Astrocyte (in vitro differentiated cells and primary cell): ENCODE results near the gene FRMD4A. TPM values are rescaled to one million over a fixed set of nuclear protein-coding genes. Genes with fewer than 3 reads are reported as not detected.

Source experiments
- DNase-seq: peaks from one replicate; pipeline ENCODE4 v3.0.0-alpha.2; 2010; ENCODE audit warnings: low read depth
- FAIRE-seq: peaks from 2 replicates; lab custom pipeline; 2011; peaks lifted over from hg19 to GRCh38; lab: Jason Lieb, UNC
- H2AFZ ChIP-seq: 2 replicates; pipeline ENCODE4 v1.6.0; 2012; ENCODE audit warnings: low read depth, low read length, inconsistent platforms
- H3K27ac ChIP-seq: 2 replicates; pipeline ENCODE4 v1.5.1; 2011; ENCODE audit warnings: low read depth, low read length, inconsistent platforms
- H3K27me3 ChIP-seq: 2 replicates; pipeline ENCODE4 v1.6.0; 2011; ENCODE audit warnings: low read length, inconsistent platforms; ENCODE audit not compliant: insufficient read depth
- H3K36me3 ChIP-seq: 2 replicates; pipeline ENCODE4 v1.5.1; 2011; ENCODE audit warnings: low read length, inconsistent platforms; ENCODE audit not compliant: insufficient read depth
- H3K4me1 ChIP-seq: 2 replicates; pipeline ENCODE4 v1.5.1; 2011; ENCODE audit warnings: low read length, inconsistent platforms; ENCODE audit not compliant: insufficient read depth
- H3K4me2 ChIP-seq: 2 replicates; pipeline ENCODE4 v1.6.0; 2012; ENCODE audit warnings: low read length, inconsistent platforms
- H3K4me3 ChIP-seq: 2 replicates; pipeline ENCODE4 v1.5.1; 2011; ENCODE audit warnings: low read depth, mild to moderate bottlenecking, low read length, inconsistent platforms; ENCODE audit not compliant: insufficient read depth
- H3K79me2 ChIP-seq: 2 replicates; pipeline ENCODE4 v1.6.0; 2012; ENCODE audit warnings: mild to moderate bottlenecking, low read length, inconsistent platforms; ENCODE audit not compliant: insufficient read depth
- H3K9ac ChIP-seq: 2 replicates; pipeline ENCODE4 v1.6.0; 2012; ENCODE audit warnings: mild to moderate bottlenecking, low read length, inconsistent platforms
- H3K9me3 ChIP-seq: 2 replicates; pipeline ENCODE4 v1.5.1; 2012; ENCODE audit warnings: low read depth, mild to moderate bottlenecking, low read length, inconsistent platforms; ENCODE audit not compliant: insufficient read depth
- H4K20me1 ChIP-seq: 2 replicates; pipeline ENCODE4 v1.6.0; 2012; ENCODE audit warnings: low read length, inconsistent platforms; ENCODE audit not compliant: insufficient read depth
- H3K27ac Mint-ChIP-seq: one replicate; pipeline ENCODE4 v1.8.0; 2021; ENCODE audit warnings: mild to moderate bottlenecking, mixed read lengths; ENCODE audit not compliant: unreplicated experiment
- H3K27me3 Mint-ChIP-seq: one replicate; pipeline ENCODE4 v1.8.0; 2021; ENCODE audit warnings: low read depth, mixed read lengths; ENCODE audit not compliant: unreplicated experiment
- H3K36me3 Mint-ChIP-seq: one replicate; pipeline ENCODE4 v1.8.0; 2021; ENCODE audit warnings: low read depth, mixed read lengths; ENCODE audit not compliant: unreplicated experiment
- H3K4me1 Mint-ChIP-seq: one replicate; pipeline ENCODE4 v1.8.0; 2021; ENCODE audit warnings: low read depth, mixed read lengths; ENCODE audit not compliant: unreplicated experiment
- H3K4me3 Mint-ChIP-seq: one replicate; pipeline ENCODE4 v1.8.0; 2021; ENCODE audit warnings: mild to moderate bottlenecking, moderate library complexity, mixed read lengths; ENCODE audit not compliant: unreplicated experiment
- H3K9me3 Mint-ChIP-seq: one replicate; pipeline ENCODE4 v1.8.0; 2021; ENCODE audit warnings: mild to moderate bottlenecking, mixed read lengths; ENCODE audit not compliant: unreplicated experiment
- EZH2 ChIP-seq: IDR thresholded peaks from 2 replicates; pipeline ENCODE4 v1.6.1; 2012; ENCODE audit warnings: mild to moderate bottlenecking, low read length, inconsistent platforms; ENCODE audit not compliant: insufficient read depth
- total RNA-seq: library from RNA; stranded (reverse); gene quantifications from 2 replicates; pipeline ENCODE4 v1.2.1, GENCODE V29; 2021
- TF ChIP-seq, protein P1 (sequence below): IDR thresholded peaks from 2 replicates; pipeline ENCODE4 v1.5.1; 2011; ENCODE audit warnings: low read depth, mild to moderate bottlenecking, inconsistent platforms, low read length, moderate library complexity; ENCODE audit not compliant: insufficient read depth

The FRMD4A gene
- total RNA-seq, 1 donor from 2014 or later, result 82.5 TPM

DNA sequence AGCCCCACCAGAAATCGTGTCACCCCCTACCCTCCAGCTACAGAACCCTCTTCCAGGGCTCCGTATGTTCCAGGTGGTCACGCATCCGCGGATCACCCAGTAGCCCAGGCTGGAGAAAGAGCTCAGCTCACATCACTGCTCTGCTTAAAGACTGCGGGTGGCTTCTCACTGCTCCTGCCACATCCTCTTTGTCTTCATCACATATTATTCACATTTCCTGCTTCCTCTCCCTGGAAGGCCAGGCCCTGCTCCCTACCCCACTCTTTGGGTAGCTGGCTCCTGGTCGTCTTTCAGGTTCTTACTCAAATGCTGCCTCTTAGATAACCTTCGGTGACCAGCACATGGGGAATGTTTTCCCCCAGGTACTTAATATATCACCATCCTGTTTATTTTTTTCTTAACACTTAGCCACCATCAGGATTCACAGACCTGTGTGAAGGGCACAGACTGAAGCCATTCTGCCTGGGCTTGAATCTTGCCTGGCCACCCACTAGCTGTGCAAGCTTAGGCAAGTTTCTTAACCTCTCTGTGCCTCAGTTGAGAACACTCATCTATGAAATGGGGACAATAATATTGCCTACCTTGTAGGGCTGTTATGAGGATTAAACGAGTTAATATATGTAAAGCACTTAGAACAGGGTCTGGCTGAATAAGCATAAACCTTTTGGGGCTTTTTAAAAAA is 436.2 kb downstream of the FRMD4A start:
- FAIRE-seq, result no peak
- no peak overlapping the region for H3K27ac Mint-ChIP-seq

DNA sequence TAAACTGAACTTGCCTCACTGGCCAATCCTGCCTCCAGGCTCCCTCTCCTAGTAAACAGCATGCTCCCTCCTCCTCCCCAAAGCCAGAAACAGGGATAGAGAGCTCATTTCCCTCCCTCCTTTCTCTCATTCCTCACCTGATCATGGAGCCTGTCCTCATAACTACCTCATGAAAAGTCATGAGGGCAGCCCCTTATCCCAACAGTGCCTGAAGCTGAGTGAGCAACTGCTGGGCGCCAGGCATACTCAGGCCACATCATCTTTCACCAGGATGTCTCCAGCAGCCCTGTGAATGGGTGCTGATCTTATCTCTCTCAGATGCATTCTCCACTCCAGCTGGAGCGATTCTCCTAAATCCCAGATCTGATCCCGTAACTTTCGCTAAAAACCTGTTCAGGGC is 436.8 kb downstream of the FRMD4A start:
- Histone ChIP-seq H3K27ac (peak overlapping the region; percentile 54), H2AFZ (peak overlapping the region; percentile 19), H3K9ac (peak overlapping the region; percentile 38), H3K79me2 (peaks cover 28% of the 10 kb centered on the region), H4K20me1 (peaks cover 5% of the 10 kb centered on the region), H3K36me3 (no peaks in the 10 kb centered on the region), H3K4me1 (peaks cover 33% of the 10 kb centered on the region), H3K27me3 (no peaks in the 10 kb centered on the region), H3K4me2 (peak overlapping the region; percentile 65), H3K4me3 (no peak overlapping the region), H3K9me3 (no peaks in the 10 kb centered on the region)
- TF ChIP-seq EZH2, result no peak
- Mint-ChIP-seq H3K9me3 (no peaks in the 10 kb centered on the region), H3K27ac (no peak overlapping the region), H3K4me1 (peaks cover 22% of the 10 kb centered on the region), H3K27me3 (no peaks in the 10 kb centered on the region), H3K4me3 (peak overlapping the region; percentile 51), H3K36me3 (peaks cover 3% of the 10 kb centered on the region)
- FAIRE-seq (no peak), DNase-seq (peak; percentile 64)

More for the DNA sequence above, 436.2 kb downstream of the FRMD4A start:
- Histone ChIP-seq H3K27ac (peak overlapping the region; percentile 54), H3K4me3 (no peak overlapping the region), H2AFZ (peak overlapping the region; percentile 8), H4K20me1 (no peaks in the 10 kb centered on the region), H3K4me2 (peak overlapping the region; percentile 65), H3K4me1 (peaks cover 27% of the 10 kb centered on the region), H3K9ac (peak overlapping the region; percentile 29), H3K79me2 (peaks cover 22% of the 10 kb centered on the region), H3K9me3 (peaks cover under 1% of the 10 kb centered on the region), H3K27me3 (no peaks in the 10 kb centered on the region), H3K36me3 (no peaks in the 10 kb centered on the region)
- DNase-seq, result peak; percentile 26
- Mint-ChIP-seq H3K4me1 (peaks cover 17% of the 10 kb centered on the region), H3K4me3 (no peak overlapping the region), H3K36me3 (peaks cover 3% of the 10 kb centered on the region), H3K27me3 (no peaks in the 10 kb centered on the region), H3K9me3 (no peaks in the 10 kb centered on the region)
- no peak for TF ChIP-seq EZH2
- TF ChIP-seq, protein P1, sequence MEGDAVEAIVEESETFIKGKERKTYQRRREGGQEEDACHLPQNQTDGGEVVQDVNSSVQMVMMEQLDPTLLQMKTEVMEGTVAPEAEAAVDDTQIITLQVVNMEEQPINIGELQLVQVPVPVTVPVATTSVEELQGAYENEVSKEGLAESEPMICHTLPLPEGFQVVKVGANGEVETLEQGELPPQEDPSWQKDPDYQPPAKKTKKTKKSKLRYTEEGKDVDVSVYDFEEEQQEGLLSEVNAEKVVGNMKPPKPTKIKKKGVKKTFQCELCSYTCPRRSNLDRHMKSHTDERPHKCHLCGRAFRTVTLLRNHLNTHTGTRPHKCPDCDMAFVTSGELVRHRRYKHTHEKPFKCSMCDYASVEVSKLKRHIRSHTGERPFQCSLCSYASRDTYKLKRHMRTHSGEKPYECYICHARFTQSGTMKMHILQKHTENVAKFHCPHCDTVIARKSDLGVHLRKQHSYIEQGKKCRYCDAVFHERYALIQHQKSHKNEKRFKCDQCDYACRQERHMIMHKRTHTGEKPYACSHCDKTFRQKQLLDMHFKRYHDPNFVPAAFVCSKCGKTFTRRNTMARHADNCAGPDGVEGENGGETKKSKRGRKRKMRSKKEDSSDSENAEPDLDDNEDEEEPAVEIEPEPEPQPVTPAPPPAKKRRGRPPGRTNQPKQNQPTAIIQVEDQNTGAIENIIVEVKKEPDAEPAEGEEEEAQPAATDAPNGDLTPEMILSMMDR, result no peak

DNA sequence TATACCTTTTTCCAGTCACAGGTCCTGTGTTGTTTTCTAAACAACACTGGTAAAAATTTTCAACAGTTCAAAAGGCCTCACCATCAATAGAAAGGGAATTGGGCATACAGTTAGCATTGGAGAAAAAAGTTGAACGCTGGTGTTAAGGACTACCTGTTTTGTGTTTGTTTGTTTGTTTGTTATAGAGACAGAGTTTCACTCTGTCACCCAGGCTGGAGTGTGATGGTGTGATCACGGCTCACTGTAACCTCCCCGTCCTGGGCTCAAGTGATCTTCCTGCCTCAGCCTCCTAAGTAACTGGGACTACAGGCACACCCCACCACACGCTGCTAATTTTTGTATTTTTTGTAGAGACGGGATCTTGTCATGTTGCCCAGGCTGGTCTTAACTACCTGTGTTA is 437.9 kb downstream of the FRMD4A start:
- peaks cover 36% of the 10 kb centered on the region for H3K4me1 ChIP-seq
- Mint-ChIP-seq H3K27ac (peak overlapping the region; percentile 15), H3K9me3 (no peaks in the 10 kb centered on the region), H3K4me3 (peak overlapping the region; percentile 84), H3K27me3 (no peaks in the 10 kb centered on the region), H3K4me1 (peaks cover 32% of the 10 kb centered on the region), H3K36me3 (peaks cover 3% of the 10 kb centered on the region)
- H3K27ac ChIP-seq, result peak overlapping the region; percentile 73
- FAIRE-seq (no peak), DNase-seq (no peak)
- H3K36me3 ChIP-seq, result no peaks in the 10 kb centered on the region
- peak overlapping the region; percentile 95 for H3K9ac ChIP-seq
- no peak overlapping the region for H2AFZ ChIP-seq
- H3K79me2 ChIP-seq, result peaks cover 38% of the 10 kb centered on the region
- H3K9me3 ChIP-seq, result no peaks in the 10 kb centered on the region
- peak overlapping the region; percentile 97 for H3K4me2 ChIP-seq
- TF ChIP-seq EZH2, result no peak
- TF ChIP-seq, protein P1, result no peak
- no peak overlapping the region for H3K4me3 ChIP-seq
- no peaks in the 10 kb centered on the region for H3K27me3 ChIP-seq
- peaks cover 5% of the 10 kb centered on the region for H4K20me1 ChIP-seq
